A549 (cell line): Measurements from ENCODE around the gene MED26. TPM values are rescaled to one million over a fixed set of nuclear protein-coding genes. Genes with fewer than 3 reads are reported as not detected.

Experiments used
- ATAC-seq, 2 experiments: fragments of 200-7000 bp in 1 of 2; fragments of >200 bp in 1 of 2; cut with Nextera tagmentation in 1 of 2; cut with Tn5 transposase in 1 of 2; 3 replicates each; pipeline versions ENCODE4 v1.8.0 to v1.9.1; 2018 to 2020; ENCODE audit warnings: mild to moderate bottlenecking in 1 of 2, moderate library complexity in 1 of 2
- CTCF ChIA-PET: fragments of 300-600 bp; sonication (Branson Sonifier 250); formaldehyde crosslinking; extraction: SDS; loops from one replicate; lab custom pipeline; 2021; ENCODE audit warnings: antibody characterized with exemption, inconsistent platforms; lab: Yijun Ruan, JAX
- POLR2A ChIA-PET: fragments of 350-600 bp; formaldehyde crosslinking; extraction: SDS; loops from one replicate; lab custom pipeline; 2021; ENCODE audit warnings: antibody characterized with exemption, inconsistent platforms; lab: Yijun Ruan, JAX
- DNase-seq, 2 experiments: peaks; one replicate each; pipeline versions ENCODE4 v3.0.0 to v3.0.0-alpha.2; 2011 to 2016; ENCODE audit warnings: low read depth in 1 of 2, low spot score in 1 of 2
- FAIRE-seq: peaks from 2 replicates; lab custom pipeline; 2011; peaks lifted over from hg19 to GRCh38; lab: Jason Lieb, UNC
- H3K27ac ChIP-seq, 2 experiments: fragments of >200 bp; sonication (Bioruptor Twin); formaldehyde crosslinking; 3 replicates each; pipeline ENCODE4 v1.5.1; 2016 to 2017
- H3K4me1 ChIP-seq: fragments of >200 bp; sonication (Bioruptor Twin); formaldehyde crosslinking; 3 replicates; pipeline ENCODE4 v1.6.1; 2016
- H3K4me2 ChIP-seq: fragments of >200 bp; sonication (Bioruptor Twin); formaldehyde crosslinking; 3 replicates; pipeline ENCODE4 v1.6.1; 2016
- H3K4me3 ChIP-seq: fragments of >200 bp; sonication (Bioruptor Twin); formaldehyde crosslinking; 3 replicates; pipeline ENCODE4 v1.5.1; 2016
- H3K9me3 ChIP-seq: fragments of >200 bp; sonication (Bioruptor Twin); formaldehyde crosslinking; 3 replicates; pipeline ENCODE4 v1.6.1; 2016
- BHLHE40 ChIP-seq: IDR thresholded peaks from 2 replicates; pipeline ENCODE4 v1.6.1; 2012; ENCODE audit warnings: low read depth, low read length, inconsistent platforms
- CBX2 ChIP-seq: fragments of 200-600 bp; sonication (generic); IDR thresholded peaks from 2 replicates; pipeline ENCODE4 v1.6.1; 2016; ENCODE audit warnings: low read depth, mild to moderate bottlenecking, borderline replicate concordance
- CBX8 ChIP-seq: fragments of 200-600 bp; sonication (generic); IDR thresholded peaks from 2 replicates; pipeline ENCODE4 v1.6.1; 2016
- CHD4 ChIP-seq: fragments of 200-600 bp; sonication (generic); IDR thresholded peaks from 2 replicates; pipeline ENCODE4 v1.6.1; 2016; ENCODE audit warnings: antibody characterized with exemption, mild to moderate bottlenecking, borderline replicate concordance
- E2F6 ChIP-seq: IDR thresholded peaks from 2 replicates; pipeline ENCODE4 v1.6.1; 2012; ENCODE audit warnings: low read depth, borderline replicate concordance
- EHF ChIP-seq: fragments of 250-450 bp; sonication (Bioruptor Pico); IDR thresholded peaks from 2 replicates; pipeline ENCODE4 v1.5.0; 2020; ENCODE audit warnings: mild to moderate bottlenecking
- EHMT2 ChIP-seq: fragments of 200-600 bp; sonication (generic); IDR thresholded peaks from 2 replicates; pipeline ENCODE4 v1.6.1; 2016; ENCODE audit warnings: antibody characterized with exemption, low read depth, mild to moderate bottlenecking, moderate library complexity
- EP300 ChIP-seq, 2 experiments: fragments of >200 bp; sonication (Bioruptor Twin); formaldehyde crosslinking; IDR thresholded peaks; 2 replicates in 1 of 2; 3 replicates in 1 of 2; pipeline ENCODE4 v1.6.1; 2016 to 2017
- GATA3 ChIP-seq: IDR thresholded peaks from 2 replicates; pipeline ENCODE4 v1.6.1; 2012; ENCODE audit warnings: borderline replicate concordance
- HES2 ChIP-seq: fragments of >200 bp; sonication (Bioruptor Twin); formaldehyde crosslinking; IDR thresholded peaks from 2 replicates; pipeline ENCODE4 v1.6.1; 2016
- HOXA7 ChIP-seq: fragments of 250-450 bp; sonication (Bioruptor Pico); IDR thresholded peaks from 2 replicates; pipeline ENCODE4 v1.5.0; 2020; ENCODE audit warnings: mild to moderate bottlenecking, moderate library complexity
- HOXB13 ChIP-seq: fragments of 250-450 bp; sonication (Bioruptor Pico); IDR thresholded peaks from 2 replicates; pipeline ENCODE4 v1.5.0; 2020; ENCODE audit warnings: low read depth, mild to moderate bottlenecking, moderate library complexity
- JUN ChIP-seq, 2 experiments: fragments of >200 bp; sonication (Bioruptor Twin); formaldehyde crosslinking; IDR thresholded peaks; 2 replicates in 1 of 2; 3 replicates in 1 of 2; pipeline ENCODE4 v1.6.1; 2016 to 2017
- JUNB ChIP-seq: fragments of >200 bp; sonication (Bioruptor Twin); formaldehyde crosslinking; IDR thresholded peaks from 2 replicates; pipeline ENCODE4 v1.6.1; 2016
- MAFK ChIP-seq: fragments of 450-650 bp; IDR thresholded peaks from 2 replicates; pipeline ENCODE4 v1.6.1; 2014; ENCODE audit not compliant: partially characterized antibody
- NFE2L2 ChIP-seq: fragments of 150-350 bp; conservative IDR thresholded peaks from 2 replicates; pipeline ENCODE4 v1.6.1; 2014; ENCODE audit warnings: low read length
- POLR2A ChIP-seq: IDR thresholded peaks from 2 replicates; pipeline ENCODE4 v1.6.1; 2012; ENCODE audit warnings: mild to moderate bottlenecking, low read length
- POLR2AphosphoS2 ChIP-seq: conservative IDR thresholded peaks from 2 replicates; pipeline ENCODE4 v1.6.1; 2012; ENCODE audit warnings: low read length, improper control_type of control experiment, inconsistent platforms
- RCOR1 ChIP-seq: fragments of 150-350 bp; IDR thresholded peaks from 2 replicates; pipeline ENCODE4 v1.6.1; 2014; ENCODE audit warnings: antibody characterized with exemption, low read length, low read depth
- RFX5 ChIP-seq: fragments of 450-650 bp; IDR thresholded peaks from 2 replicates; pipeline ENCODE4 v1.7.1; 2014; ENCODE audit warnings: antibody characterized with exemption, mild to moderate bottlenecking, moderate library complexity
- SREBF2 ChIP-seq: fragments of 450-650 bp; IDR thresholded peaks from 2 replicates; pipeline ENCODE4 v1.6.1; 2014; ENCODE audit warnings: mild to moderate bottlenecking, moderate library complexity
- TFCP2L1 ChIP-seq: fragments of 250-450 bp; sonication (Bioruptor Pico); IDR thresholded peaks from 2 replicates; pipeline ENCODE4 v1.5.0; 2021; ENCODE audit warnings: mild to moderate bottlenecking
- USF2 ChIP-seq: fragments of 450-650 bp; IDR thresholded peaks from 2 replicates; pipeline ENCODE4 v1.6.1; 2014; ENCODE audit warnings: antibody characterized with exemption
- ZC3H11A ChIP-seq: fragments of 450-650 bp; IDR thresholded peaks from 2 replicates; pipeline ENCODE4 v1.6.1; 2014; ENCODE audit warnings: antibody characterized with exemption, mild to moderate bottlenecking
- ZNF302 ChIP-seq: fragments of 250-450 bp; sonication (Bioruptor Pico); IDR thresholded peaks from 2 replicates; pipeline ENCODE4 v1.9.0; 2021; ENCODE audit warnings: inconsistent platforms, mild to moderate bottlenecking, moderate library complexity
- ZSCAN20 ChIP-seq: fragments of 250-450 bp; sonication (Bioruptor Pico); IDR thresholded peaks from 2 replicates; pipeline ENCODE4 v1.8.0; 2022; ENCODE audit warnings: mild to moderate bottlenecking, moderate library complexity
- WGBS: methylation state at CpG from one replicate; pipeline ENCODE4 v1.1.6; 2017; ENCODE audit errors: missing lambda C conversion rate; 5-methylcytosine and 5-hydroxymethylcytosine counted together
- polyA plus RNA-seq, 4 experiments: library from polyadenylated mRNA; depleted of rRNA in 3 of 4; stranded (reverse); fragments of >200 nt; fragmentation: RNase III in 1 of 4; extraction: RNeasy Plus Mini Kit Qiagen cat#74134 plus additional on column Dnase treatment in 1 of 4; gene quantifications; 2 replicates in 3 of 4; 3 replicates in 1 of 4; pipeline ENCODE4 v1.2.3, GENCODE V29; 2011 to 2017
- TF ChIP-seq, protein P1 (sequence below): fragments of 250-450 bp; sonication (Bioruptor Pico); IDR thresholded peaks from 2 replicates; pipeline ENCODE4 v1.5.0; 2021; ENCODE audit warnings: mild to moderate bottlenecking, moderate library complexity, borderline replicate concordance

MED26 gene
- polyA plus RNA-seq, 2 of the 4 experiments (the other 2 are of a cell fraction): 2.4 to 3.6 TPM

GRCh38 chr19:16605553-16605994 is 22.4 kb downstream of the MED26 start:
- no peak overlapping the region for H3K4me2 ChIP-seq
- WGBS: 84% methylated on average over 8 of the region's 8 CpGs
- no peaks in the 10 kb centered on the region for H3K9me3 ChIP-seq
- H3K4me1 ChIP-seq: peaks cover 5% of the 10 kb centered on the region
- ChIA-PET POLR2A (no interaction called here), CTCF (interaction anchor here (1.3 kb wide), 1 partner anchor 12 kb away, joined by 3 read pairs; no protein-coding TSS in a partner anchor)
- H3K4me3 ChIP-seq: no peak overlapping the region
- DNase-seq: no peak
- FAIRE-seq: no peak
- H3K27ac ChIP-seq: no peak overlapping the region
- TF ChIP-seq RFX5 (no peak), JUNB (no peak), POLR2A (no peak), CBX2 (no peak), SREBF2 (no peak), EHF (CRISPR knock-in tag) (no peak), USF2 (no peak), BHLHE40 (no peak), RCOR1 (no peak), CBX8 (no peak), NFE2L2 (no peak), GATA3 (no peak), MAFK (no peak), EHMT2 (no peak), ZNF302 (CRISPR knock-in tag) (no peak), POLR2AphosphoS2 (no peak), CHD4 (no peak), ZC3H11A (no peak)
- no peak; a peak in 1 of 6 replicates for ATAC-seq

DNA sequence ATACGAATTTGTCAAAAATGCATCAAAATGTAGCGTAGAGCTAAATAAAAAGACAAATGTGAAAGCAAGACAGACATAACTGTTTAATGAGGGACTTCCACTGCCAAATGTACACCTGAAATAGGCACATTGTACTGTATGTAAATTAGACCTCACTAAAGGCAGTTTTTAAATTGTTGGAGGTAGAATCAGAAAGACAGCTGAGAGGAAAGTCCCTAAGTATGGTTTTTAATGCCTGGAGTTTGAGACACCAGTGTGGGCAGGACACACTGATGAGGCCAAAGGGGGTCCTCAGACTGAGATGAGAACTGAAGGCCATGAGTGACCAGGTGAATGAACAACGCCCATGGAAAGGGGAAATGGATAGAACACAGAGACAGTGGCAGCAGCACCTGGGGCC is 22.9 kb downstream of the MED26 start:
- no peak for FAIRE-seq
- POLR2A ChIA-PET: no interaction called here

More for the DNA sequence above, 22.9 kb downstream of the MED26 start:
- Histone ChIP-seq H3K4me3 (no peak overlapping the region), H3K27ac (no peak overlapping the region), H3K9me3 (no peaks in the 10 kb centered on the region), H3K4me2 (no peak overlapping the region), H3K4me1 (peaks cover 5% of the 10 kb centered on the region)
- ATAC-seq: no peak
- WGBS: 94% methylated on average over 3 of the region's 3 CpGs
- CTCF ChIA-PET: no interaction called here
- no peak for TF ChIP-seq CBX2
- TF ChIP-seq HOXA7 (CRISPR knock-in tag): no peak
- no peak for TF ChIP-seq E2F6
- no peak for TF ChIP-seq TFCP2L1 (CRISPR knock-in tag)
- TF ChIP-seq HOXB13 (CRISPR knock-in tag): no peak
- no peak for TF ChIP-seq CHD4
- no peak for TF ChIP-seq HES2
- TF ChIP-seq, protein P1, sequence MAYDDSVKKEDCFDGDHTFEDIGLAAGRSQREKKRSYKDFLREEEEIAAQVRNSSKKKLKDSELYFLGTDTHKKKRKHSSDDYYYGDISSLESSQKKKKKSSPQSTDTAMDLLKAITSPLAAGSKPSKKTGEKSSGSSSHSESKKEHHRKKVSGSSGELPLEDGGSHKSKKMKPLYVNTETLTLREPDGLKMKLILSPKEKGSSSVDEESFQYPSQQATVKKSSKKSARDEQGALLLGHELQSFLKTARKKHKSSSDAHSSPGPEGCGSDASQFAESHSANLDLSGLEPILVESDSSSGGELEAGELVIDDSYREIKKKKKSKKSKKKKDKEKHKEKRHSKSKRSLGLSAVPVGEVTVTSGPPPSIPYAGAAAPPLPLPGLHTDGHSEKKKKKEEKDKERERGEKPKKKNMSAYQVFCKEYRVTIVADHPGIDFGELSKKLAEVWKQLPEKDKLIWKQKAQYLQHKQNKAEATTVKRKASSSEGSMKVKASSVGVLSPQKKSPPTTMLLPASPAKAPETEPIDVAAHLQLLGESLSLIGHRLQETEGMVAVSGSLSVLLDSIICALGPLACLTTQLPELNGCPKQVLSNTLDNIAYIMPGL (CRISPR knock-in tag): no peak
- TF ChIP-seq ZSCAN20 (CRISPR knock-in tag): no peak
- no peak for TF ChIP-seq JUN (IDR thresholded peaks at IDR 0.05)
- TF ChIP-seq RFX5: no peak
- TF ChIP-seq EP300 (IDR thresholded peaks at IDR 0.05): no peak
- no peak for DNase-seq
